K562 (cell line): ENCODE measurements around the gene CMIP. TPM values are rescaled to one million over a fixed set of nuclear protein-coding genes. Genes with fewer than 3 reads are reported as not detected.

Experiments used
- ATF1 ChIP-seq, 2 experiments: fragments of 450-650 bp in 1 of 2; IDR thresholded peaks; 2 replicates each; pipeline ENCODE4 v1.6.1; 2016; ENCODE audit warnings: missing compliant biosample characterization in 1 of 2, missing genetic modification characterization in 1 of 2
- CEBPB ChIP-seq: fragments of 450-650 bp; IDR thresholded peaks from 2 replicates; pipeline ENCODE4 v1.6.1; 2016; ENCODE audit warnings: missing genetic modification characterization, missing compliant biosample characterization
- EZH2 ChIP-seq: IDR thresholded peaks from 2 replicates; pipeline ENCODE4 v1.6.1; 2012; ENCODE audit warnings: low read depth, mild to moderate bottlenecking, inconsistent platforms, low read length, borderline replicate concordance
- FOXP4 ChIP-seq: sonication (generic); formaldehyde crosslinking; IDR thresholded peaks from 2 replicates; pipeline ENCODE4 v1.8.0; 2022; ENCODE audit warnings: mild to moderate bottlenecking, missing genetic modification reagents, borderline replicate concordance
- KDM4B ChIP-seq, 2 experiments: fragments of 450-650 bp in 1 of 2; sonication (generic) in 1 of 2; IDR thresholded peaks; 2 replicates each; pipeline ENCODE4 v1.6.1; 2016 to 2017; ENCODE audit warnings: borderline replicate concordance in 2 of 2, antibody characterized with exemption in 1 of 2, low read depth in 1 of 2, mild to moderate bottlenecking in 1 of 2
- RBFOX2 ChIP-seq: fragments of 200-400 bp; formaldehyde crosslinking; IDR thresholded peaks from 2 replicates; pipeline ENCODE4 v1.6.1; 2017; ENCODE audit warnings: low read depth, mild to moderate bottlenecking, low read length, moderate library complexity
- RREB1 ChIP-seq: fragments of 250-450 bp; sonication (Bioruptor Pico); IDR thresholded peaks from 2 replicates; pipeline ENCODE4 v1.4.0; 2020
- SETDB1 ChIP-seq: IDR thresholded peaks from one replicate; pipeline ENCODE4 v1.6.1; 2012; ENCODE audit warnings: low read length, control low read depth, inconsistent platforms
- polyA plus RNA-seq, 8 experiments: library from polyadenylated mRNA; depleted of rRNA in 4 of 8; stranded (reverse) in 5 of 8; unstranded in 3 of 8; fragments of >200 nt; fragmentation: Nextera tagmentation in 2 of 8; fragmentation: Illumina TruSeq in 1 of 8; extraction: Ambion mirVana in 2 of 8; extraction: Trizol in 1 of 8; gene quantifications; 2 replicates each; pipeline versions ENCODE4 v1.2.1 to v1.2.3, GENCODE V29; 2011 to 2014; ENCODE audit warnings: inconsistent platforms in 1 of 8, missing spikeins in 1 of 8
- total RNA-seq, 7 experiments: library from RNA; depleted of rRNA in 6 of 7; stranded (reverse); fragments of >200 nt in 6 of 7; fragmentation: Illumina TruSeq in 2 of 7; extraction: Trizol in 2 of 7; gene quantifications; 2 replicates each; pipeline versions ENCODE4 v1.2.1 to v1.2.3, GENCODE V29; 2011 to 2021; ENCODE audit warnings: low replicate concordance in 1 of 7
- TF ChIP-seq, protein P1 (sequence below): fragments of 450-650 bp; IDR thresholded peaks from 2 replicates; pipeline ENCODE4 v1.6.1; 2018; ENCODE audit not compliant: partially characterized antibody
- TF ChIP-seq, protein P2 (sequence below): fragments of 450-650 bp; IDR thresholded peaks from 2 replicates; pipeline ENCODE4 v1.6.1; 2017; ENCODE audit warnings: antibody characterized with exemption, mild to moderate bottlenecking

Gene CMIP
- total and polyA plus RNA-seq, 9 of the 15 experiments (the other 6 are each of a cell fraction or from before 2014, with no cell fraction given), result 0.94 to 82.5 (median 10.3) TPM

GRCh38 chr16:81650982-81651562 lies 206.5 kb downstream of the CMIP start (continued):
- TF ChIP-seq RREB1 (CRISPR knock-in tag) (no peak), KDM4B (IDR thresholded peaks at IDR 0.05; ENCODE audit: borderline replicate concordance in 2 of 2, low read depth in 1 of 2) (0 out of 4 replicates have a peak, but pooled peaks of 1 of the 2 experiments have one; percentile 57), ATF1 (CRISPR knock-in tag; IDR thresholded peaks at IDR 0.05) (no peak), ATF1 (tag; IDR thresholded peaks at IDR 0.05) (peak; percentile 60), EZH2 (no peak), CEBPB (tag) (peak; percentile 40), SETDB1 (peak; percentile 81), RBFOX2 (peak; percentile 38; the same call in 1 of the 2 replicates), FOXP4 (CRISPR knock-in tag) (0 out of 2 replicates have a peak, but pooled peaks have one; percentile 33)
- TF ChIP-seq, protein P1, sequence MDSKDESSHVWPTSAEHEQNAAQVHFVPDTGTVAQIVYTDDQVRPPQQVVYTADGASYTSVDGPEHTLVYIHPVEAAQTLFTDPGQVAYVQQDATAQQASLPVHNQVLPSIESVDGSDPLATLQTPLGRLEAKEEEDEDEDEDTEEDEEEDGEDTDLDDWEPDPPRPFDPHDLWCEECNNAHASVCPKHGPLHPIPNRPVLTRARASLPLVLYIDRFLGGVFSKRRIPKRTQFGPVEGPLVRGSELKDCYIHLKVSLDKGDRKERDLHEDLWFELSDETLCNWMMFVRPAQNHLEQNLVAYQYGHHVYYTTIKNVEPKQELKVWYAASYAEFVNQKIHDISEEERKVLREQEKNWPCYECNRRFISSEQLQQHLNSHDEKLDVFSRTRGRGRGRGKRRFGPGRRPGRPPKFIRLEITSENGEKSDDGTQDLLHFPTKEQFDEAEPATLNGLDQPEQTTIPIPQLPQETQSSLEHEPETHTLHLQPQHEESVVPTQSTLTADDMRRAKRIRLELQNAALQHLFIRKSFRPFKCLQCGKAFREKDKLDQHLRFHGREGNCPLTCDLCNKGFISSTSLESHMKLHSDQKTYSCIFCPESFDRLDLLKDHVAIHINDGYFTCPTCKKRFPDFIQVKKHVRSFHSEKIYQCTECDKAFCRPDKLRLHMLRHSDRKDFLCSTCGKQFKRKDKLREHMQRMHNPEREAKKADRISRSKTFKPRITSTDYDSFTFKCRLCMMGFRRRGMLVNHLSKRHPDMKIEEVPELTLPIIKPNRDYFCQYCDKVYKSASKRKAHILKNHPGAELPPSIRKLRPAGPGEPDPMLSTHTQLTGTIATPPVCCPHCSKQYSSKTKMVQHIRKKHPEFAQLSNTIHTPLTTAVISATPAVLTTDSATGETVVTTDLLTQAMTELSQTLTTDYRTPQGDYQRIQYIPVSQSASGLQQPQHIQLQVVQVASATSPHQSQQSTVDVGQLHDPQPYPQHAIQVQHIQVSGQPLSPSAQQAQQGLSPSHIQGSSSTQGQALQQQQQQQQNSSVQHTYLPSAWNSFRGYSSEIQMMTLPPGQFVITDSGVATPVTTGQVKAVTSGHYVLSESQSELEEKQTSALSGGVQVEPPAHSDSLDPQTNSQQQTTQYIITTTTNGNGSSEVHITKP, result peak; percentile 66
- TF ChIP-seq, protein P2, sequence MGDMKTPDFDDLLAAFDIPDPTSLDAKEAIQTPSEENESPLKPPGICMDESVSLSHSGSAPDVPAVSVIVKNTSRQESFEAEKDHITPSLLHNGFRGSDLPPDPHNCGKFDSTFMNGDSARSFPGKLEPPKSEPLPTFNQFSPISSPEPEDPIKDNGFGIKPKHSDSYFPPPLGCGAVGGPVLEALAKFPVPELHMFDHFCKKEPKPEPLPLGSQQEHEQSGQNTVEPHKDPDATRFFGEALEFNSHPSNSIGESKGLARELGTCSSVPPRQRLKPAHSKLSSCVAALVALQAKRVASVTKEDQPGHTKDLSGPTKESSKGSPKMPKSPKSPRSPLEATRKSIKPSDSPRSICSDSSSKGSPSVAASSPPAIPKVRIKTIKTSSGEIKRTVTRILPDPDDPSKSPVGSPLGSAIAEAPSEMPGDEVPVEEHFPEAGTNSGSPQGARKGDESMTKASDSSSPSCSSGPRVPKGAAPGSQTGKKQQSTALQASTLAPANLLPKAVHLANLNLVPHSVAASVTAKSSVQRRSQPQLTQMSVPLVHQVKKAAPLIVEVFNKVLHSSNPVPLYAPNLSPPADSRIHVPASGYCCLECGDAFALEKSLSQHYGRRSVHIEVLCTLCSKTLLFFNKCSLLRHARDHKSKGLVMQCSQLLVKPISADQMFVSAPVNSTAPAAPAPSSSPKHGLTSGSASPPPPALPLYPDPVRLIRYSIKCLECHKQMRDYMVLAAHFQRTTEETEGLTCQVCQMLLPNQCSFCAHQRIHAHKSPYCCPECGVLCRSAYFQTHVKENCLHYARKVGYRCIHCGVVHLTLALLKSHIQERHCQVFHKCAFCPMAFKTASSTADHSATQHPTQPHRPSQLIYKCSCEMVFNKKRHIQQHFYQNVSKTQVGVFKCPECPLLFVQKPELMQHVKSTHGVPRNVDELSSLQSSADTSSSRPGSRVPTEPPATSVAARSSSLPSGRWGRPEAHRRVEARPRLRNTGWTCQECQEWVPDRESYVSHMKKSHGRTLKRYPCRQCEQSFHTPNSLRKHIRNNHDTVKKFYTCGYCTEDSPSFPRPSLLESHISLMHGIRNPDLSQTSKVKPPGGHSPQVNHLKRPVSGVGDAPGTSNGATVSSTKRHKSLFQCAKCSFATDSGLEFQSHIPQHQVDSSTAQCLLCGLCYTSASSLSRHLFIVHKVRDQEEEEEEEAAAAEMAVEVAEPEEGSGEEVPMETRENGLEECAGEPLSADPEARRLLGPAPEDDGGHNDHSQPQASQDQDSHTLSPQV, result peak; percentile 72
